Transverse colon (tissue), 4 donors: ENCODE results near the gene AGR3. TPM values are rescaled to one million over a fixed set of nuclear protein-coding genes. Genes with fewer than 3 reads are reported as not detected.
A peak's percentile ranks its signal among the peaks of the same experiment; 100 is the strongest.

Experiments used
- DNase-seq: peaks from one replicate; pipeline ENCODE4 v3.0.0-alpha.2; 2019
- H3K27ac ChIP-seq, 4 donors: fragments of 200-600 bp; sonication (generic); 2 replicates each; pipeline ENCODE4 v1.5.1; 2016 to 2018; ENCODE audit warnings: inconsistent platforms in 4 of 4
- H3K27me3 ChIP-seq: fragments of 200-600 bp; sonication (generic); 2 replicates; pipeline ENCODE4 v1.5.1; 2017; ENCODE audit warnings: inconsistent platforms
- H3K36me3 ChIP-seq, 4 donors: fragments of 200-600 bp; sonication (generic); 2 replicates each; pipeline ENCODE4 v1.5.1; 2017 to 2019; ENCODE audit warnings: inconsistent platforms in 4 of 4
- H3K4me1 ChIP-seq, 4 donors: fragments of 200-600 bp; sonication (generic); 2 replicates each; pipeline ENCODE4 v1.5.1; 2017 to 2020; ENCODE audit warnings: inconsistent platforms in 4 of 4
- H3K4me3 ChIP-seq, 4 donors: fragments of 200-600 bp; sonication (generic); 1 replicate in 1 of 4; 2 replicates in 3 of 4; pipeline versions ENCODE4 v1.5.1 to v1.6.1; 2017 to 2019; ENCODE audit warnings: inconsistent platforms in 4 of 4
- H3K9me3 ChIP-seq, 2 donors: fragments of 200-600 bp; sonication (generic); 2 replicates each; pipeline ENCODE4 v1.5.1; 2017 to 2019; ENCODE audit warnings: inconsistent platforms in 2 of 2
- CTCF ChIP-seq, 5 experiments: fragments of 200-600 bp in 3 of 5; fragments of 450-650 bp in 2 of 5; sonication (generic) in 3 of 5; IDR thresholded peaks; 1 replicate in 2 of 5; 2 replicates in 3 of 5; pipeline ENCODE4 v1.5.1; 2016 to 2017; ENCODE audit warnings: antibody characterized with exemption in 5 of 5, inconsistent platforms in 3 of 5, mild to moderate bottlenecking in 2 of 5, moderate library complexity in 1 of 5
- EP300 ChIP-seq: sonication (generic); formaldehyde crosslinking; IDR thresholded peaks from one replicate; pipeline ENCODE4 v1.6.1; 2017; ENCODE audit warnings: antibody characterized with exemption, low read depth
- POLR2A ChIP-seq: fragments of 450-650 bp; IDR thresholded peaks from one replicate; pipeline ENCODE4 v1.6.1; 2016; ENCODE audit warnings: antibody characterized with exemption, mild to moderate bottlenecking, moderate library complexity
- POLR2AphosphoS5 ChIP-seq, 3 donors: sonication (generic); formaldehyde crosslinking; IDR thresholded peaks; one replicate each; pipeline ENCODE4 v1.6.1; 2016; ENCODE audit warnings: antibody characterized with exemption in 3 of 3
- WGBS, 2 donors: methylation state at CpG; one replicate each; pipeline ENCODE4 v1.1.5; 2018; ENCODE audit warnings: low coverage in 1 of 2; 5-methylcytosine and 5-hydroxymethylcytosine counted together
- in situ Hi-C, 4 donors: fragments of 200-750 bp; cut with MboI; loops; one replicate each; pipeline versions ENCODE4 v1.15.0 to v1.15.1; 2017; ENCODE audit warnings: low sequenced_read_pairs in 3 of 4, low pct_ligation_motif_present in 1 of 4, low pct_unique_long_range_greater_than_20kb in 1 of 4
- intact Hi-C: fragments of 100-400 bp; cut with DNase I; formaldehyde crosslinking; loops from one replicate; pipeline ENCODE4 v1.15.1; 2023; ENCODE audit warnings: low total_unique reads
- total RNA-seq, 4 donors: library from RNA; depleted of rRNA; stranded (reverse); fragments of >200 nt; gene quantifications; one replicate each; pipeline ENCODE4 v1.1.0, GENCODE V29; 2016

AGR3 gene
- total RNA-seq: 100 to 1,000 TPM in 3 of 4 donors, 10 to 100 TPM in 1; 65.1 to 216 (median 126) TPM

DNA sequence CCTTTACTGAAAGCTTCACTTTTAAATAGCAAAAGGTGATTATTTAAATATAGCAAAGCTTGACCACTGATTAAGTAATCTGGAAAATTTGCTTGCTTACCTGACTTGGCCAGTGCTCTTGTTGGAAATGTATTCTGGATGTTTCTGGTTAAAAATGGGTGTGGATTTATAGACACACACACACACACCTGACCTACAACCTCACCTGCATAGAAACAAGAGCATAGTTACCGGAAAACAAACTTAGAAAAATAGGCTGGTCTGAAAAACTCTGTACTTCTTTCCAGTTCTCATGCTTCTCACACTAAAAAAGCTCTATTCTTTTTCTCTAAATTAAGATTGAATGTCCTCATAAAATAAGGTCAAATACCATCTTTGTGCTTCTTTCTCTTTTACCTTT, at the start of gene AGR3:
AGR3 (minus strand) TSS at position 140 of the 400 bp plus-strand sequence. CDS start 3,365 bp downstream, outside the sequence.
- DNase-seq: no peak
- Histone ChIP-seq H3K4me1 (peaks cover 0 to 12% (median under 1%) of the 10 kb centered on the region in 4 donors), H3K9me3 (no peaks in the 10 kb centered on the region), H3K36me3 (no peaks in the 10 kb centered on the region), H3K27me3 (no peaks in the 10 kb centered on the region), H3K4me3 (peak within 1 kb of the TSS in 3 of 4 donors; percentile 26 to 51 (median 29)), H3K27ac (peak within 1 kb of the TSS; percentile 68 to 88 (median 82))
- 43 to 53% methylated on average over 1 of the region's 1 CpG for WGBS, 2 donors
- in situ Hi-C loops: no loop called here
- TF ChIP-seq POLR2A (peak; percentile 88), CTCF (IDR thresholded peaks at IDR 0.05) (no peak), POLR2AphosphoS5 (IDR thresholded peaks at IDR 0.05) (peak; percentile 71 to 97 (median 95)), EP300 (no peak)
- intact Hi-C loops: no loop called here

DNA sequence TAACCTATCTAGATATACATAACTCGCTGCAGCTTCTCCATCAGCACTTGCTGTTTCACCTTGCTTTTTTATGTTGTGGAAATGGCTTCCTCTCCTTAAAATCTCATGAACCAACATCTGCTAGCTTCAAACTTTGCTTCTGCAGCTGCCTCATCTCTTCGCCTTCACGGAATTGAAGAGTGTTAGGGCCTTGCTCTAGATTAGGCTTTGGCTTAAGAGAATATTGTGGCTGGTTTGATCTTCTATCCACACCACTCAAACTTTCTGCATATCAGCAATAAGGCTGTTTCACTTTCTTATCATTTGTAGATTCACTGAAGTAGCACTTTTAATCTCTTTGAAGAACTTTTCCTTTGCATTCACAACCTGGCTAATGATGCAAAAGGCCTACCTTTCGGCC, 49.2 kb upstream of the AGR3 start:
- H3K4me1 ChIP-seq: peaks cover 4 to 27% (median 15%) of the 10 kb centered on the region in 4 donors
- no peak overlapping the region for H3K4me3 ChIP-seq
- H3K36me3 ChIP-seq: no peaks in the 10 kb centered on the region
- in situ Hi-C loops: no loop called here
- intact Hi-C loops: no loop called here
- H3K9me3 ChIP-seq: no peaks in the 10 kb centered on the region
- H3K27ac ChIP-seq: no peak overlapping the region
- WGBS, 2 donors: 88 to 96% methylated on average over 4 of the region's 4 CpGs
- H3K27me3 ChIP-seq: no peaks in the 10 kb centered on the region
- no peak for TF ChIP-seq POLR2AphosphoS5 (IDR thresholded peaks at IDR 0.05)
- no peak for TF ChIP-seq EP300
- TF ChIP-seq CTCF (IDR thresholded peaks at IDR 0.05): no peak
- TF ChIP-seq POLR2A: no peak
- DNase-seq: no peak

DNA sequence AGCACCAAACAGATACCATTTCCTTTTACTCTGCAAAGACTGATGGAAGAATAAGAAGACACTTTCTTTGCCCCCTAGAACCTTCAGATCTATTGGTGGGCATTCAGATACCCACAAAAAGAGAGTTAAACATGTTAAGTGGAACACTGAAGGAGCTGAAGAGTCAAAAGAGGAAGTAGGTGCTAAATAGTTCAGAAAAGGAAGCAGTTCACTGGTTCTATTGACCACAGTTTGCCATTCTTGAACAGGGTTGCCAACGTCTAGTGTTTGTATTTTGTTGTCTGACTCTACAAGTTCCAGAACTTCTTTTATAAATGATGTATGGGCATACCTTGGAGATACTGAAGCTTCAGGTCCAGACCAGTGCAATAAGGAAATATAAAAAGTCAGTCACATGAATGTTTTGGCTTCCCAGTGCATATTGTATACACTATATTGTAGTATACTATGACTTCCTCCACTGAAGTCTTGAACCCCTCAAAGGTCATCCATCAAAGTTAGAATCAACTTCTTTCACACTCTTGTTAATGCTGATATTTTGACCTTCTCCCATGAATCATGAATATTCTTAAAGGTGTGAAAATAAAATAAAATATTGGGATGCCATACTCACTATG, 47.5 kb upstream of the AGR3 start:
- 21% methylated on average over 1 of the region's 1 CpG; no CpG with 5 or more reads in 1 of the 2 donors for WGBS, 2 donors
- TF ChIP-seq POLR2AphosphoS5 (IDR thresholded peaks at IDR 0.05) (no peak), CTCF (IDR thresholded peaks at IDR 0.05) (no peak), EP300 (no peak), POLR2A (no peak)
- DNase-seq: no peak
- H3K27me3 ChIP-seq: no peaks in the 10 kb centered on the region
- no peaks in the 10 kb centered on the region for H3K9me3 ChIP-seq
- intact Hi-C loops: no loop called here
- in situ Hi-C loops: no loop called here
- H3K4me3 ChIP-seq: no peak overlapping the region
- no peaks in the 10 kb centered on the region for H3K36me3 ChIP-seq
- H3K27ac ChIP-seq: no peak overlapping the region
- peaks cover 4 to 21% (median 15%) of the 10 kb centered on the region in 4 donors for H3K4me1 ChIP-seq

GRCh38 chr7:16926861-16927260, 45.1 kb upstream of the AGR3 start:
- TF ChIP-seq POLR2A (no peak), POLR2AphosphoS5 (IDR thresholded peaks at IDR 0.05) (no peak), EP300 (no peak), CTCF (IDR thresholded peaks at IDR 0.05) (no peak)
- H3K9me3 ChIP-seq: no peaks in the 10 kb centered on the region
- H3K4me1 ChIP-seq: peaks cover 4 to 31% (median 18%) of the 10 kb centered on the region in 4 donors
- no peaks in the 10 kb centered on the region for H3K36me3 ChIP-seq
- DNase-seq: no peak
- no peak overlapping the region for H3K27ac ChIP-seq
- H3K4me3 ChIP-seq: no peak overlapping the region
- H3K27me3 ChIP-seq: no peaks in the 10 kb centered on the region
- intact Hi-C loops (no loop called here), in situ Hi-C loops (no loop called here)
- WGBS, 2 donors: 63 to 78% methylated on average over 1 of the region's 1 CpG
